HG03342 (cell line): Measurements from ENCODE around the gene ST6GALNAC6.
"Not testable (repeated sequence)": the region's sequence is repeated elsewhere in the genome, so short reads cannot be mapped to it uniquely, and the experiment has no call there.

Experiments
- ATAC-seq: cut with Tn5 transposase; IDR thresholded peaks from one replicate; pipeline ENCODE4 v1.9.1; 2021; ENCODE audit warnings: mild to moderate bottlenecking, moderate library complexity; ENCODE audit not compliant: unreplicated experiment

The ST6GALNAC6 gene

DNA sequence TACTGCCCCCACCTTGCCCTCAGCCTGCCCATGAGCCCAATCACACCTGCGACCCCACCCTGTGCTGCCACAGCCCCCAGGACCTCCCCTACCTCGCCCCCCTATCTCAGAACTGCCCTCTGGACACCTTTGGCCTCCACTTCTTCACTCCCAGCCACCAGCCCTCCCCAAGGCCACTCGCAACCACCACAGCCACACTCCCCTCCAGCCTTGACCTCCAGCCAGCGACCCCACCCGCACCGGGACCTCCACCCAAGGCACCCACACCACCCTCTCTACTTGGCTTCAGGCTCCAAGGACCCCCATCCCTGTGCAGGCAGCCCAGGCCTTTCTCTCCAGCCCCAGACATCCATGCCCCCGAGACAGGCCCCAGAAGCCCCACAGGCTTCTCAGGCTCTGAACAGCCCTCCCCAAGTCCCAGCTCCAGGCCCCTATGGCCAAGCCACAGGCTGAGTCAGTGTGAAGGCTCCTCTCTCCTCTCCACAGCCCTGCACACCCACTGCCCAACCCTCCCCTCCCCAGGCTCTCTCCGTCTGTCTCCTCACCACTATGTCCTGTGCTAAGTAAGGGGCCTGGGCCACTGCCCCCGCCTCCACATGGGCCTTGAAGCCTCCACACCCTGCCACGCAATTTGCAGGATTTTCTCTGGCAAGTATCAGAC lies 24.0 kb downstream of the ST6GALNAC6 start:
- no peak for ATAC-seq

DNA sequence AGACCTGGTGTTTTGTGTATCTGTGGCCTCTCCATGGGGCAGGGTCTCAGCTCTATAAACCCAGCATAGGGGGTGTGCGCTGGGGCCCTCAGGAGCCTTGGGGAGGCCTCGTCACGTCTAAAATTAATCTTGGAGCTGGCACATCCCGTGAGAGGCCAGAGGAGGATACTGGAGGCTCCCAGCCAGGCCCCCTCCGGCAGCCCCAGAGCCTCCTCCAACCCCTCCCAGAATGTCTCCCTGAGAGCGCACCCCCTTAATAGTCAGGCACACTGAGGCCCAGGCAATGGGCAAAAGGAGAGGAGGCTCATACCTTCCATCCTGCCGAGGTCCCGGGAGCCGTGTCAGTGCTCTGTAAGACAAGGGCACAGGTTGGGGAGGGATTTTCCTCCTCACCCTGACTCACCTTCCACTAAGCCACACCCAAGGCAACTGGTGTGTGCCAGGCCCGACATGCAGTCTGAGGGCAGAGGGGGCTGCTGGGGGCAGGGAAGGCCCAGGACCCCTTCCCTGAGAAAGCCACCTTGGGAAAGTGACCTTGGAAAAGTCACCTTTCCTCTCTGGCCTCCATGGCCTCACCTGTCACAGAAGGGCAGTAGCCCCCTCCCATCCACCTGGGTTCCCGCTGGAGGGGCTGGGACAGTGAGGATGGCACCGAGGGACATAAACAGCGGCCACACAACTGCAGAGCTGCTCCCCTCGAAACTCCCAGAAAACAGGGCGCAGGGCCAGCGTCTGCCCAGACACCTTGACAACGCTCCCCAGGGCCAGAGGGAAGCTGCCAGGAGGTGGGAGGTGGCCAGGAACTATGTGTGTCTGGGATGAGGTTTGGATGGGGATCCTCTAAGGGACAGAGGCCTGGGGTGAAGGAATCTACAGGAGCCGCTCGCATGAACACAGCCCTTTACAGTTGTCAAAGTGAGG lies 24.8 kb downstream of the ST6GALNAC6 start:
- no peak for ATAC-seq

DNA sequence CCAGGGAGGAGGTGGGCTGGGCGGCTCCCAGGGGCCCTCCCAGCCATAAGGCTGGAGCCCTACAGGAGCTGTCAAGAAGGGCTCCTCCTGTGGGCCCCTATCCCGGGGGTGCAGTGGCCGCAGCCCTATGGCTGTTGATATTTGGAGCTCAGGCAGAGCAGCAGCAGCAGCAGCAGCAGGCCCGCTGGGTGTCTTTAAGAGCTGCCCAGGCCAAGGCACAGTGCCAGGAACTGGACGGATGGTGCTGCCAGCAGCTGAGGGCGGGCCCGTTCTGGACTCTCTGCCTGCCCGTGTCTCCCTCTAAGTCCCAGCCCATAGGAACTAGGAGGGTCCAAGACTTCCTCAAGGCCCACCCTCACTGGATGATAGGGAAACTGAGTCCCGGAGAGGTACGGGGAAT lies 25.5 kb downstream of the ST6GALNAC6 start:
- no peak for ATAC-seq

DNA sequence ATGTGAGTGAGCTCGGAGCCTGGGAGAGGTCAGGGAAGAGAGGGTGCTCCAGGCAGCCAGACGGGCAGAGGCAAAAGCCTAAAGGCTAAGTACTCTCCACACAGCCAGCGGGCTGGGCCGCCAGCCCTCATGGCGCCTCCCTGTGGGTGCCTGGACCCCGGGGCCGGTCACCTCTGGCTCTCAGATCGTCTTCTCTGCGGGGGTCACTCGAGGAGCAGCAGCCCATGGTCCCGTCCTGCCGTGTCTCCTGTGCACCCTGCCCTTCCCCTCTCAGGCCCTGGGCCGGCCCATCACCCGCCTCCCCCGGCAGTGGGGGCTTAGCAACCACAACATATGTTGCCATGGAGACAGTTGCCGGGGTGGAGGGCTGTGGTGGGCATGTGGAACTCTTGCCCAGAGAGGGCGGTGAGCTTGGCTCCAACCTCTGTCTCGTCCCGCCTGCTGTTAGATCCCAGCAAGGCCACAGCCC lies 26.1 kb downstream of the ST6GALNAC6 start:
- ATAC-seq = no peak

DNA sequence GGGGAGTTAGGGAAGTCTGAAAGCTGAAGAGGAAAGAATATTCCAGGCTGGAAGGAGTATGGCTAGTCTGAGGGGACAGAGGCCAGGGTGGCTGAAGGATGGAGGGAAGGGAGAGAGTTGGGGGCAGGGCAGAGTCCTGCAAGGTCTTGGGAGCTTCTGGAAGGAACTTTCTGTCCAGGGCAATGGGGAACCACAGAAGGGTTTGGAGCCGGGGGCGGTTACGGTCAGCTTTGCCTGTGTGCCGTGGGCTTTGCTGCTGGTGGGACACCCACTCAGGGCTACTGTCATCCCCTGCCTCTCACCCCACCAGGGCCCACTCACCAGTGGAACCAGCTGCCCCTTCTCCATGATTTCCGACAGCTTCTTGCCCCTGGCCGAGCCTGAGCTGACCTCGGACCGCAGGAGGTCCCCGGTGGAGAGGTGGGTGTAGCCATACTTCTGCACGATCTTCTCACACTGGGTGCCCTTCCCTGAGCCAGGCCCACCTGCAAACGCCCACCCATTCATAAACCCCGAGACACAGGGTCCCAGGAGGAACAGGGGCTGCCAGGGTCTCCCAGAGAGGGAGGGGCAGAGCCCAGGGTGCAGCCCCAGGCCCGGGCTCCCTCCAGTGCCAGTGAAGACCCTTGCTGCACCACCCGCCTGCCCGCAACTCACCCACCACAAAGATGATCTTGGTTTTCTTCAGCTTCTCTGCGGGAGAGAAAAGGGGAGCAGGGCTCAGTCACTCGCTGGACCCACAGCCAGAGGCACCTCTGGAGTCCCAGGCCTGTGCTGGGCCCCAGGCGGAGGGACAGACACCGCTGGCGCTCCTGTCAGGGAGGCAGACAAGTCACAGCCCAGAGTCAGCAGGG lies 26.8 kb downstream of the ST6GALNAC6 start:
- ATAC-seq = no peak

DNA sequence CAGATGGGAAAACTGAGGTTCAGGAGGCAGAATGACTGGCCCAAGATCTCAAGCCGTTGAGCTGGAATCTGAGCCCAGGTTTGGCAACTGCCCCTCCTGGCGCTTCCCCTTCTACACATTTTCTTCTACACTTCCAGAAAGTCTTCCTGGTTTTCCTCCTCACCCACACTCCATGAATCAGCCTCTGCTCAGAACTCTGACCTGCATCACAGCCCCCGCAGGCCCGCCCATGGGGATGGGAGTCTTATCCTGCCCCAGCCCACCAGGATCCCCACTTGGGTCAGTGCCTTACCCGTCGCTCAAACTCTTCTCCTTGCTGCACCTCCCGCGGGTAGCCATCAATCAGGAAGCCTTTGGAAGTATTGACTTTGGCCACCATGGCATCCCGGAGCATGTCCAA lies 27.9 kb downstream of the ST6GALNAC6 start:
- no peak for ATAC-seq

DNA sequence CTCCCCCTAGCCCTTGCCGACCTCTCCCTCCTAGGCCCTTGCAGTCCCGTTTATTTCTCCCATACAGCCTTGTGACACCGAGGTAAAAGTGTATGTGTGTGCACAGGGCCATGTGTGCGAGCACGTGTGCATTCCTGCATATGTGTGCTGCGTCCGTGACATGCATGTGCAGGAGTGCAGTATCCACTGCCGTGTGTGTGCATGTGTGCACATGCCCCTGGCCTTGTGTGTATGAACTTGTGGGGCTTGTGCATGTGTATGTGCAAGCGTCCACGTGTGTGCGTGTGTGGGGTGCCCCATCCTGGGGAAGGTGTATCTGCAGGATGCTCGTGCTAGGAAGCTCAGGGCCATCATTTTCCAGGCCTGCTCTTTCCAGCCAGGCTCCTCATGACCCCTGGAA lies 28.5 kb downstream of the ST6GALNAC6 start:
- ATAC-seq = no peak

DNA sequence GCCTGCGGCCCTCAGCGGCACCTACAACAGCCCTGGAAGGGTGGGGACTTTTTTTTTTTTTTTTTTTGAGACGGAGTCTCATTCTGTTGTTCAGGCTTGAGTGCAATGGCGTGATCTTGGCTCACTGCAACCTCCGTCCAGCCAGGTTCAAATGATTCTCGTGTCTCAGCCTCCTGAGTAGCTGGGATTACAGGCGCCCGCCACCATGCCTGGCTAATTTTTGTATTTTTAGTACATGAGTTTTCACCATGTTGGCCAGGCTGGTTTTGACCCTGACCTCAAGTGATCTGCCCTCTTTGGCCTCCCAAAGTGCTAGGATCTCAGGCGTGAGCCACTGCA lies 29.3 kb downstream of the ST6GALNAC6 start:
- ATAC-seq = not testable (repeated sequence)

DNA sequence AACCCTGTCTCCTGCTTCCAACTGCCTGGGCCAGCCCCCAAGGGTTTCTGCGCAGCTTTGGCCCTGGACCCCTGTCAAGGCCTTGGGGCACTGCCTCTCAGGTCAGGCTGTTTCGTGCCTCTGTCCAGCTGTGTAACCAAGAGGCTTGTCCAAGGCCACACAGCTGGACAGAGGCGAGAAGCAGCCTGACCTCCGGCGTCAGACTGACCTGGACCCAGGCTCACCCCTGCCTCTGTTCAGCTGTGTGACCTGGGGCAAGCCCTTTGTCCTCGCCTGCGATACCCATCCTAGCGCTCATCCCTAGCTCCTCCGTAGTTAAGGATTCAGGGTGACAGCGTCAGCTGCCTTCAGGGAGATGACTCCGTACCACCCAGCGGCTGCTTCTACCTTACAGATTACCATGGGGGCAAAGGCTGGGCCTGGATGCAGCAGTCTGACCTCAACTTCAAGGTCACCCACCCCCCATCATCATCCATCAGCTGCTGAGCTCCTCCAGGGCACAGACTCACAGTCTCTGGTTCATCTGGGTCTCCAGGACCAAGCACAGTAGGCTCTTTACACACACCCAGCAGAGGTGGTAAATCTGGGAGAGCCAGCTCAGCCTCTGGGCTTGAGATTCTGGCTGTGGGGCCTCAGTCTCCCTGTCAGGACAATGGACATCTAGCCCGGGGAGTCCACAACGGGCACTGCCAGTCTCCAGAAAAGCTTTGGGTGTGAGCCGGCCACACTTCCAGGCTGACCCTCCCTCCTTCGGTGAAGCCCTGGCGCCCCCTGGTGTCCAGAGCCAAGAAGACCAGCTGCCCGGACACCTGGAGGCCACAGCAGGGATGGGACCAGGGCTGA lies 29.9 kb downstream of the ST6GALNAC6 start:
- ATAC-seq = no peak

DNA sequence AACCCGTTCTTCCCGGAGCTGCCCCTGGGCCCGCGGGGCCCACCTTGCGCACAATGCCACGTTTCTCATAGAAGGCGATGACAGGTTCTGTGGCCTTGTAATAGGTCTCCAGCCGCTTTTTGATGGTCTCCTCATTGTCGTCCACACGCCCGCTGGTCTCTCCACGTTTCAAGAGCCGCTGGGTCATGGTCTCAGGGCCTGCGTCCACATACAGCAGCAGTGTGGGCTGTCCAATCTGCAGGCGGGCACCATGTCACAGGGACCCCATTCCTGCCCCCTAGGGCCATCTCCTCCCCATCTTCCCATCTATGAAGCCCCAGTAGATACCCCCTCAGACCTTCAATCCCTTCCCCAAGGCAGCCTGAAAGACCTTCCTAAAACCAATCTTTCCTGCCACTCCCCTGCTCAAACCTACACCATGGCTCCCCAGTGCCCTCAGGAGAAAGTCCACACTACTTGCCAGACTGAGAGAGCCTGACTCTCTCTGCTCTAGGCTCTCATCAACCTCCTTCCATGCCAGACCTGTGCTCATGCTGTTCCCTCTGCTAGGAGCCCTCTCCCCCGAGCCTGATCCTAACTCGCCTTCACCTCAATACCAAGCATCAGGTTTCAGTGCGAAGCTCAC lies 31.0 kb downstream of the ST6GALNAC6 start:
- no peak for ATAC-seq

DNA sequence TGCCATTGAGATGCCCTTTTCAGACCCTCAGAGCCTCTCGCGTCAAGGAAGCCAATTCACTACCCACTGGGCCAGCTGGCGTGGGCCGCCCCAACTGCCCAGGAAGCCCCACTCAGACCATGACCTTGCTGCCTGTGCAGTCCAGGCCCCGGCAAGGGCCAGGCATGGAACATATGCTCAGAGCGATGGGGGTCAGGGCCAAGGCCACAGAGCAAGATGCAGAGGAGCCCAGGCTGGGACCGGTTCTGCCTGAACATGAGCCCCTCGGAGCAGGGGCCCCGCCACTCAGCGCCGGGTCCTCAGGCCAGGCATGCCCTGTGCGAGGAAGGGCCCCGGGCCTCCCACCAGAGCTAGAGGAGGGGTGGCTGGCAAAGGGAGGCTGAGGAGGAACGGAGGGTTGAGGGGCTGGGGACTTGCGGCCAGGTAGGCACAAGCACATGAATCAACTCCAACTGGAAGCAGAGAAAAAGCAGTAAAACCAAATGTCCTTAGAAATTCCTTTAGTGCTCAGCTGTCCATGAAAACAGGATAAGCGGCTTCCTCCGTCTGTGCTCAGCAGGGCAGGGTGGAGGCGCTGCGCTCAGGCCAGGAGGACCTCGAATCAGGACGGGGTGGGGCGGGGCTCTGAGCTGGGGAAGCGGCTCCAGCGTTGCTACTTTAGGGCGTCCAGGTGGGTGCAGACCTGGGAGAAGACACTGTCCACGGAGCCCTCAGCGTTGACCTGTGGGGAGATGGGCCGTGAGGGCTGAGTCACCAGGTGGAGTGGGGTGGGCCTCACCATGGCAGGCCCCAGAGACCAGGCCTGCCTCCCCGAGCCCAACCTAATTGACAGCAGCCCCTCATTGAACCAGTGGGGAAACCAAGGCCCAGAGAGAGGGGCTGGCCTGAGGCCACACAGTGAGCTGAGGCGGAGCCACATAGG lies 31.8 kb downstream of the ST6GALNAC6 start:
- no peak for ATAC-seq

DNA sequence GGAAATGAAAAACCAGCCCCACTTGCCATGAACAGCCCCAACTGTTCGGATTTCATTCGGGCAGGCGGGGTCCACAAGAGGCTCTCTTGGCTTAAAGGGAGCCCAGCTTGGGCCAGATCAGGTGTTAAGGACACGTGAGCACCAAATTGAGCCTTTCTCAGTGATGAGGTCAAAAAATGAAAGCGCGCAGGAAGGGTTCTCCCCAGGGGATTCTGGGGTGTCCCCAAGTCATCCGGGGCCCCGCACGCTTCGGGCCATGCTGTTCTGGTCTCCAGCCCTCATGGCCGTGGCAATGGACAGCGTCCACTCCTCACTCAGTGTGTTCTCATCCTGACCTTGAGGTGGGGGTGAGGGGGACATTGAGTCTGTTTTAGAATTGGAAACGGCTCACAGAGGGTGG lies 32.9 kb downstream of the ST6GALNAC6 start:
- ATAC-seq = no peak

DNA sequence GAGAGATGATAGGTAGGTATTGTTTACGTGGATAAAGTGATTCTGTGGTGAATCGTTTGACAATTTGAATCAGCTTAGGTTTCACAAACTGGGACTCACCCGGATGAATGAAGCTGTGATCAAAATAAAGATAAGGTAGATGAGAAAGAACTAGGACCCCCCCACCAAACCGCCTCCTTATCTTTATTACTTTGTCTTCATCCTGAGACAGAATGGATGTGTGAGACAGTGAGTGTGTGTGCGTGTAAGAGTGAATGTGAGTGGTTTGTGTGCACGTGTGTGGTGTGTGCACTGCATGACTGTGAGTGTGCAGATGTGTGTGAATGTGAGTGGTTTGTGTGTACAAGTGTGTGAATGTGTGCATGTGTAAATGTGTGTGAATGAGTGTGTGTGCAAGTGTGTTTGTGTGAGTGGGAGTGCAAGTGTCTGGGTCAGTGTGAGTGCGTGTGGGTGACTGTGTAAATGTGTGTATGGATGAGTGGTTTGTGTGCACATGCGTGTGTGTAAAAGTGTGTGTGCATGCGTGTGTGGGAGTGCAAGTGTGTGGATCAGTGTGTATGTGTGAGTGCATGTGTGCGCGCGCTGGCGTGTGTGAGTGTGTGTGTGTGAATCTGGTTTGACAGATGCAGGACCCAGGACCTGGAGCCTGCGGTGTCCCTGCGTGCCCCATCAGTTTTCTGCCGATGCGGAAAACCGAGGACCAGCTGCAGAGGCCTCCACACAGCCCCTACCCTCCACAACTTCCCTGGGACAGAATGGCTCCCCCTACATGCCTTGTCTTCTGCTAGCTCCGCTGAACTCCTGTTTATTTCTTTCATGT lies 33.5 kb downstream of the ST6GALNAC6 start:
- no peak for ATAC-seq

DNA sequence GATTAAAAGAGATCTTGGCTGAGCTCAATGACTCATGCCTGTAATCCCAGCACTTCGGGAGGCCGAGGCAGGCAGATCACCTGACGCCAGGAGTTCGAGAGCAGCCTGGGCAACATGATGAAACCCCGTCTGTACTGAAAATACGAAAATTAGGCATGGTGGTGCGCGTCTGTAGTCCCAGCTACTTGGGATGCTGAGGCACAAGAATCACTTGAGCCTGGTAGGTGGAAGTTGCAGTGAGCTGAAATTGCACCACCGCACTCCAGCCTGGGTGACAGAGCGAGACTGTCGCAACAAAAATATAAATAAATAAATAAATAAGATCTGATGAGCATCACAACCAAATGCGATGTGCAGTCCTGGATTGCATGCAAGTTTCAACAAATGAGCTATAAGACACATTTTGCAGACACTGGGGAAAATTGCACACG lies 36.2 kb downstream of the ST6GALNAC6 start:
- no peak for ATAC-seq

DNA sequence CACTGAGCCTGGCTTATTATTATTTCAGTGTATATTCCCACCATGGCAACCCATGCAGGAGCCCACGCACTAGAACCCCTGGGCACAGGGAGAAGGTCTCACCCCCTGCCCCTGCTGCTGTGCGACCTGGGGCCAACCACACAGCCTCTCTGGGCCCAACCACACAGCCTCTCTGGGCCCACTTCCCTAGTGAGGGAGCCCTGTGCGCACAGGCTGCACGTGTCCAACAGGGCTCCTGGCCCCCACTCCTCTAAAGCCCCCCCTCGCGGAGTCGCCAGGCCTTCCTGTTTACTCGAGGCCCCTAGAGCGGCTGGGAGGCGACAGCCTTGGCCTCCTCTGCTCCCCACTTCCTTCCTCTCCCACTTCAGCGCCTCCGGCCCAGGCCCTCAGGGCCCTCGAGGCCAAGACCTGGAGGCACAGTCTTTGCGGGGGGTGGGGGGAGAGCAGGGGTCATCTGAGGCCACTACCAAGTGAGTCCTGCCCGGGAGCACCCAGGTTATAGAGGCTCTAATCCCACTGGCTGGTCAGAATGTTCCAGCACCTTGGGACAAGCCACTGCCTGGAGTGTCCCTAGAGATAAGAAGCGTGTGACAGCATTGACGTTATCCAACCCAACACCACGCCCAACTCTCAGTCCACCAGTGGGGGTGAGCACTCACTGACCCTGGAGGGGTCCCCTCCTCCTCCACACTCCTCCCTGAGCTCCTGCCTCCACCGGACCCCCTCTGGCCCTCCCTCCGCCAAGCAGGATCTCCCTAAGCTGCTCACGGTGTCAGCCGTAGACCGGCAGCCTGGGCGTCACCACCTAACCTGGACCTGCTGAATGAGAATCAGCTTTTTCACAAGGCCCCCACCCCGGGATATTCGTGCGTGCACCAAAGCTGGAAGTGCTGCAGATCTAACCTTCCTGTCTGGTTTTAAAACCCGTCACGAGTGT lies 37.1 kb downstream of the ST6GALNAC6 start:
- ATAC-seq = no peak

DNA sequence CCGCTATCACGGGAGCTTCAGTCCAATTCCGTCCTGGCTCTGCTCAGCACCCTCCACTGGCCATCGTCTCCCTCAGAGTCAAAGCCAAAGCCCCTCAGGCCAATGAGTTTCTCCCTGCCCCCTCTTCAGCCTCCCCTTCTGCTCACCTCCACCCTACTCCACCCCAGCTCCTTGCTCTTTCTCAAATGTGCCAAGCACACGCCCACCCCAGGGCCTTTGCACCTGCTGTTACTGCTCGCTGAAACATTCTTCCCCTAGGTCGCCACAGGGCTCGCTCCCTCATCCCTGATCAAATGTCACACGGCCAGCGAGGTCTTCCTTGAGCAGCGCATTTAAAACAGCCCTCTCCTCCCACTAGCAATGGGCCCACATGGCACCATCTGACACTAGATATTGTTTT lies 38.6 kb downstream of the ST6GALNAC6 start:
- no peak for ATAC-seq

DNA sequence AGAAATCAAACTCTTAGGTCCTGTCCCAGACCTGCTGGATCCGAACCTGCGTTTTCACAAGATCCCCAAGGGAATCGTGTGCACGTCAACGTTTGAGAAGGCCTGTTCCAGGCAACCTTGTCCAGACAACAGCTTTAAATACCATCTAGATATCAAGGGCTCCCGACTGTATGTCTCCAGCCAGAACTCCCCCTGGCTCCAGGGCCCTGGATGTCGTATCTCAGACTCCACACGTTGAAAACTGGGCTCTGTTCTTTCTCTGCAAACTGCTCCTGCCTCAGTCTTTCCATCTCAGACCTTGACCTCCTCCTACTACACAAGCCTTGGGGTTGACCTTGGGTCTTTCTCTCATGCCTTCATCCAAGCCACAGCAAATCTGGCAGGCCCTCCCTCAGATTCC lies 39.1 kb downstream of the ST6GALNAC6 start:
- ATAC-seq = no peak
